K562 treated with DMSO at 1 percent for 24 hours (cell line): Measurements from ENCODE around the gene SLC16A2. TPM values are rescaled to one million over a fixed set of nuclear protein-coding genes. Genes with fewer than 3 reads are reported as not detected.

Experiments used
- total RNA-seq: library from RNA; unstranded; fragments of 300-600 nt; gene quantifications from 2 replicates; pipeline ENCODE4 v1.2.3, GENCODE V29; 2022; ENCODE audit warnings: low read depth; ENCODE audit not compliant: insufficient read depth

SLC16A2 gene
- 0.06 TPM in 1 of 2 replicates, not detected in the other for total RNA-seq

DNA sequence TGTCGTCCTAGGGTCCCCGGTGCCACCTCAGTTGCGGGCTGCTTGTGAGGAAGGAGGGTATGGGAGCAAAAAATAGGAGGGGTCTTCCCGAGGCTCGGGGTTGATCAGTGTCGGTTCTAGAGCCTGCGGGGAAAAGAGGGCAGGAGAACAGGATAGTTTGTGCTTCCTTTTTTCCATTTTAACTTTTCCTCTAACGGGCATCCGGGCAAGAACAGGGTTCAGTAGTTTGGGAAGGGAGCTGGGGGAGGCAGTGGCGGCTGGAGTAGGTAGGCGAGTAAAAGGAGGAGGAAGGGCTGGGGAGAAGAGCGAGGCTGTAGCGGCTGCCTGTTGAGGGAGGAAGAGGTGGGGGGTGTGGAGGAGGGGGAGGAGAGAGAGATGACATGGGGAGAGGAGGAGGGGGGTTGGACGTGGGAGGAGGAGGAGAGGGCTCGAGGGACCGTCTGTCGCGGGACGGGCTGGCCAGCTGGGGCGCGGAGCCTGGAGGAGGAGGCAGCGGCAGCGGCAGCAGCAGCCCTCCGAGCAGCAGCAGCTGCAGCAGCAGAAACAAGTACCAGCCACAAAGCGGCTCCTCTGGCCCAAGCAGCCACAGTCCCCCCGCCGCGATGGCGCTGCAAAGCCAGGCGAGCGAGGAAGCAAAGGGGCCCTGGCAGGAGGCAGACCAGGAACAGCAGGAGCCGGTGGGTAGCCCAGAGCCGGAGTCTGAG lies at the start of gene SLC16A2:
Gene SLC16A2 (plus strand): TSS at position 458 of the 704 bp plus-strand sequence. CDS start 145 bp downstream, at position 603.

Other genes with a start within 250 kb of the SLC16A2 start
- not detected in 2 replicates for gene ZCCHC13, start 117.3 kb upstream of the SLC16A2 start, total RNA-seq
- gene RLIM, start 193.1 kb downstream of the SLC16A2 start, total RNA-seq, result 4.9 and 5.0 TPM in 2 replicates